Skin epidermis (tissue), 12 donors: ENCODE measurements around the gene TM7SF3.
"Not testable (repeated sequence)": the region's sequence is repeated elsewhere in the genome, so short reads cannot be mapped to it uniquely, and the experiment has no call there.

ENCODE experiments used
- H3K27ac ChIP-seq, 21 experiments: fragments of 200-600 bp; sonication (generic) in 11 of 21; one replicate each; pipeline ENCODE4 v1.5.0; 2020; ENCODE audit warnings: mild to moderate bottlenecking in 3 of 21, inconsistent platforms in 2 of 21, moderate library complexity in 2 of 21
- H3K4me3 ChIP-seq, 7 experiments: fragments of 200-600 bp; sonication (generic) in 2 of 7; one replicate each; pipeline ENCODE4 v1.5.0; 2020; ENCODE audit warnings: inconsistent platforms in 2 of 7, mild to moderate bottlenecking in 2 of 7, moderate library complexity in 1 of 7

The TM7SF3 gene

GRCh38 chr12:26988703-26989102, 25.5 kb downstream of the TM7SF3 start:
- Histone ChIP-seq H3K4me3 (no peak overlapping the region), H3K27ac (no peak overlapping the region)

DNA sequence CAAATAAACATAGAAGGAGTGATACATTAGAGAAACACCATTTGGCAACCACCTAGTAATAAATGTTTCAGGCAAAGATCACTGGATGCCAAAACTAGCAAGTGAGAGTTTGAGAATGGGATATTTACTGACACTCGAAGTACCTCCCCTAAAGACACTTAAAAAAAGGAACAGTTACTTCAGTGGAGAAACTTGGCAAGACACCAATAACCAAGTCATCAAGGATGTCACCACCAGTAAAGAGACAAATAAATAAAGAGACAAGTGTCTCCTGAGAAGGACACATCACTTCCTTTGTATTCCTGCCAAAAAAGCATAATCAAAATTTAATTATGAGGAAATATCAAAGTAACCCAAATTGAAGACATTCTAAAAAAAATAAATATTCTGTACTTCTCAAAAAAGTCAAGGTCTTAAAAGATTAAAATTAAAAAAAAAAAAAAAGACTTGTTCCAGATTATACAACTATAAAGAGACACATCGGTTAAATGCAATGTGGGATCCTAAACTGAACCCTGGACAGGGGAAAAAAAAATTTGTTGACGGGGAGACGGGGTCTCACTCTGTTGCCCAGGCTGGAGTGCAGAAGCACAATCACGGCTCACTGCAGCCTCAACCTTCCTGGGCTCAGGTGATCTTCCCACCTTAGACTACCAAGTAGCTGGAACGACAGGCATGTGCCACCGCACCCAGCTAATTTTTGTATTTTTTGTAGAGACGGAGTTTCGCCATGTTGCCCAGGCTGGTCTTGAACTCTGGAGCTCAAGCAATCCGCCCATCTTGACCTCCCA, 26.4 kb downstream of the TM7SF3 start:
- no peak overlapping the region for H3K4me3 ChIP-seq
- H3K27ac ChIP-seq, result no peak overlapping the region

GRCh38 chr12:26982866-26983265, 31.3 kb downstream of the TM7SF3 start:
- no peak overlapping the region for H3K27ac ChIP-seq

DNA sequence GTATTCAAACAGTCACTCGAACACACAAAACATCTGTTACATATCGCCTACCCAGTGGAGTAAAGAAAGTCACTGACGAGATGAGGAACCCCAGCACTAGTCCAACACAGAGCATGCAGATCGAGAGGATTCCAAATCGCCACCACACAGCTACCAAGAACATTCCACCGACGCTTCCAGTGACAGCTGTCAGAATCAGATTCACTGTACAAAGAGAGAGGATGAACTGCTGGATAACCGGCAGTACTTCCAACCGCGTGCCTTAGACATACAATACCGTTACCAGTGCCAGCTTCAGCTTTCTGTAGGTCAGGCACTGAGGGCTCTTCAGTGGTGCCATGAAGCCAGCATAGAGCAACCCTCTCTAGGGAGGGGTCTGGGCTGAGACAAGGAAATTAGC, 34.5 kb downstream of the TM7SF3 start:
- H3K27ac ChIP-seq, result no peak overlapping the region
- H3K4me3 ChIP-seq, result no peak overlapping the region

More at GRCh38 chr12:26982866-26983265, 31.3 kb downstream of the TM7SF3 start:
- H3K4me3 ChIP-seq, result no peak overlapping the region

- no peak overlapping the region for H3K4me3 ChIP-seq
Measured at GRCh38 chr12:26978801-26979200, 35.4 kb downstream of the TM7SF3 start.

DNA sequence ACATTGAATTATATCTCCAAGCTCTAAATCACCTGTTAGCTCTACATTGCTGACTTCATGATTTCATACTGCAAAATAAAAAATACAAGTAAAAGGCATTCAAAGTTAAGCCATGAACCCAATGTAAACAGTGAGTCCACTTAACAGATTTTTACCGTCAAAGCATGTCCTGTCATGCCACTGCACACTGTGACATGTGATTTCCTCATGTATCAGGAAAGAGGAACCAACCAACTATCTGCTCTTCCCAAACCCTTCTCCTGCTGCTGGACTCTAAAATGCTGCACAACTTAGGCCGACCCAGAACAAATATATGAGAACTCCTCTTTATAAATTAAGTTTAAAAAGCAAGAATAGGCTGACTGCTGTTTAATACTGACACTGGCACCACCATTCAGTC, 37.5 kb downstream of the TM7SF3 start:
- no peak overlapping the region for H3K4me3 ChIP-seq
- peak overlapping the region in 1 of 21 experiments; percentile 18 for H3K27ac ChIP-seq

More at GRCh38 chr12:26978801-26979200, 35.4 kb downstream of the TM7SF3 start:
- no peak overlapping the region for H3K27ac ChIP-seq

DNA sequence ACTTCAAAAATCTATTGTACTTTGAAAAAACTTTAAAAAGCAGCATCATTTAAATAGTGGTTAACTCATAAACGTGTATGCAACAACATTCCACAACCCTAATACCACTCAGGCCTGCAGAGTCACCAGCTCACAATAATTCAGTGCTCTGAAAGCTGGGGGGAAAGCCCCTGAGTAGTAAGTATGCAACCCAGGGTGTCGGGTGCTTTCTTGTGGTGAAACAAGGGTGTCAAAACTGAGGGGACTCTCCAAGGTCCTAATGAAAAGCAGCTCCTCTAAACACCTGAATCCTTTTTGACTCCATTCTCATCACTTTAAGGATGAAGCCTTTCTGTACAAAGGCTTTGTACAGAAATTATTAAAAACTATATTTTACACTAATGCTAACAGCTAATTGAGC, 42.2 kb downstream of the TM7SF3 start:
- H3K27ac ChIP-seq, result no peak overlapping the region
- no peak overlapping the region for H3K4me3 ChIP-seq

DNA sequence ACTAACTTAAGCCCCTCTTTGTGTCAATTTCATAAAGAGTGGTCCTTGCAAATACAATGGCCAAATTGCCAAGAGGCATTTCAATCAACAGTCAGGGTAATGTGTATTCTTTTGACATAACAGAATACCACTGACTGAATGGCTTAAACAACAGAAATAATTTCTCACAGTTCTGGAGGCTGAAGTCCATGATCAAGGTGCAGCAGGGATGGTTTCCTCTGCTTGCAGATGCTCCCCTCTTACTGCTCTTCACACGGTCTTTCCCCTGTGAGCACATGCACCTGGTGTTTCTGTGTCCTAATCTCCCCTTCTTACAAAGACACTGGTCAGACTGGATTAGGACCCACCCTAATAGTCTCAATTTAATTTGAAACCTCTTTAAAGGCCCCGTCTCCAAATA, 44.0 kb downstream of the TM7SF3 start:
- no peak overlapping the region for H3K4me3 ChIP-seq
- H3K27ac ChIP-seq, result no peak overlapping the region

DNA sequence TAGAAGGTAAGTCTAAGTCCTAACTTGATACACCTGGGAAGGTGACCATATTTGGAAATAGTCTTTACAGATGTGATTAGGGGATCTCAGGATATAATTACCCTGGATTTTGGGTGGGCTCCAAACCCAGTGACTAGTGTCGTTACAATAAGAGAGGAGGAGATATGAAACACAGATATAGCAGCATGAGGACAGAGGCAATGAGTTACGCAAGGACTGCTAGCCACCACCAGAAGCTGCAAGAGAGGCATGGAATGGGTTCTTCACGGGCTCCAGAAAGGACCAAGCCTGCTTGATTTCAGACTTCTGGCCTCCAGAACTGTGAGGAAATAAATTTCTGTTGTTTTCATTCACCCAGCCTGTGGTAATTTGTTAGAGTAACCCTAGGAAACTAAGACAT, 47.3 kb downstream of the TM7SF3 start:
- no peak overlapping the region for H3K27ac ChIP-seq
- no peak overlapping the region for H3K4me3 ChIP-seq

- H3K27ac ChIP-seq, result no peak overlapping the region
- no peak overlapping the region for H3K4me3 ChIP-seq
Measured at GRCh38 chr12:26963413-26963812, 50.8 kb downstream of the TM7SF3 start.

- H3K27ac ChIP-seq, result no peak overlapping the region
- no peak overlapping the region for H3K4me3 ChIP-seq
Measured at GRCh38 chr12:26961803-26962202, 52.4 kb downstream of the TM7SF3 start.

DNA sequence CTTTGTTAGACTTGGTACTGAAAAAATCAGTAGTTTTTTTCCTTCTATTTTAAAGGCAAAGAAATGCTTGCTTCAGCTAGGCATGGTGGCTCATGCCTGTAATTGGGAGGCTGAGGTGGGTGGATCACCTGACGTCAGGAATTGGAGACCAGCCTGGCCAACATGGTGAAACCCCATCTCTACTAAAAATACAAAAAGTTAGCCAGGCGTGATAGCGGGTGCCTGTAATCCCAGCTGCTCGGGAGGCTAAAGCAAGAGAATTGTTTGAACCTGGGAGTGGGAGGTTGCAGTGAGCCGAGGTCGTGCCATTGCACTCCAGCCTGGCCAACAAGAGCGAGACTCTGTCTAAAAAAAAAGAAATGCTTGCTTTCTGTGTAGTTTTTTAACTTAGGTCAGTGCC, 52.8 kb downstream of the TM7SF3 start:
- H3K27ac ChIP-seq, H3K4me3 ChIP-seq: not testable (repeated sequence)

- Histone ChIP-seq H3K4me3 (no peak overlapping the region), H3K27ac (no peak overlapping the region)
Measured at GRCh38 chr12:26954027-26954426, 60.2 kb downstream of the TM7SF3 start.

GRCh38 chr12:26953447-26953846, 60.7 kb downstream of the TM7SF3 start:
- H3K27ac ChIP-seq, result no peak overlapping the region

DNA sequence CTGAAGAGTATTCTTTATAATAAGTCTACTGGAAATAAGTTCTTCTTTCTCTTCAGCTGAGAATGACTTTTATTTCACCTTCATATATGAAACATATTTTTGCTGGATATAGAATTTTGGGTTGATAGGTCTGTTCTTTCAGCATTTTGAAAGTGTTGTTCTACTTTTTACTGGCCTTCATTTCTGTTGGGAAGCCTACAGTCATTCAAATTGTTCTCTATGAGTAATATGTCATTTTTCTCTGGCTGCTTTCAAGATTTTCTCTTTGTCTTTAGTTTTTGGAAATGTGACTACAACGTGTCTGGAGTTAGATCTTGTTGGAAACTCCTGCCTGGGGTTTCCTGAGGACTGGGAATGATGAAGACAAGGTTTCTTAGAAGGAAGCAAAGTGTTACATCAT, 65.9 kb downstream of the TM7SF3 start:
- Histone ChIP-seq H3K4me3 (no peak overlapping the region), H3K27ac (no peak overlapping the region)

More at GRCh38 chr12:26953447-26953846, 60.7 kb downstream of the TM7SF3 start:
- H3K4me3 ChIP-seq, result no peak overlapping the region

DNA sequence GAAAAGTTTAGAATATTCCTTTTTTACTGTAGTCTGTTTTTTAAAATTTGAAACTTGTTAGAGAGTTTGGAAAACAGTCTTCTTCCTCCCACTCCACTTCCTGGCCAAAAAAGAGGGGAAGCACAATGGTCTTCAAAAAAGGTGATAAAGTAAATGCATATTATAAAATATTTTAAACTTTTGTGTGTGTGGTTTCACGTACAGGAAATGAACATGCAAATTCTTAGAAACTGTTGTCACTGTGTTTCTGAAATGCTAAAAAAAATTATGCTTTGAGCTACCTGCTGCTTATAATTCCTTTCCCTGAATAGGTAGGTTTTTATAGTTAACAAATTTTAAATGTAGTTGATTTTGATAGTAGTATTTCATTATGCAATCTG, 73.0 kb downstream of the TM7SF3 start:
- peak overlapping the region in 6 of 21 experiments; percentile 13 to 99 (median 38) for H3K27ac ChIP-seq
- peak overlapping the region in 1 of 7 experiments; percentile 2 for H3K4me3 ChIP-seq

DNA sequence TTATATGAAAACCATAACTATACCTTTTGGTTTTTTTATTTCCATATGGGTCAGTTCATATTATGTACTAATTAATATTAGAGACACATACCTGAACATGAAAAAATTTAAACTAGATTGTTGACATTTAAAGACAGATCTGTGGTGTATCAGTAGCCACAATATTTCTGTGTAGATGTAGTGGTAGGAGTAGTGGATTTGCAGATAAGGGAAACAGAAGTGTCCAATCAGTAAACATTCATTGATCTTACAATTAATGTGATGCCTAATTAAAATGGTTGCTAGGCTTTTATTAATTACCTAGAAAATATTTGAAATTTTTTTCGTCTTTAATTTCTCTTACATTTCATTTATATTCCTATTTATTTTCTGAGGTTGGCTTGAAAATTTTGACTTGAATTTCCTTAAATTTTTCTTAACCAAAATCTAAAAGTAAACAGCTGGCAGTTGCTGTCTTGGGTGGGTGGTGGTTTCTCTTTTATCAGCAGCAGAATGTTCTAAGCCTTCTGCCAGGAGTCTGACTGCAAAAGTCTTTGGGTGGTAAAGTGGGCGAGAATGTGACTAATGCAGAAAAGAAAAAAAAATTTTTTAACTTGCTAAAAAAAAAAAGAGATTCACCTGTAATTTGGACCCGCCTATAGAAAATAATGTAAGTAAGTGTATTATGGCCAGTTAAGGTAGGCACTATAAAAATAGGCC, 73.5 kb downstream of the TM7SF3 start:
- peak overlapping the region in 6 of 21 experiments; percentile 11 to 99 (median 22) for H3K27ac ChIP-seq
- peak overlapping the region in 1 of 7 experiments; percentile 2 for H3K4me3 ChIP-seq

DNA sequence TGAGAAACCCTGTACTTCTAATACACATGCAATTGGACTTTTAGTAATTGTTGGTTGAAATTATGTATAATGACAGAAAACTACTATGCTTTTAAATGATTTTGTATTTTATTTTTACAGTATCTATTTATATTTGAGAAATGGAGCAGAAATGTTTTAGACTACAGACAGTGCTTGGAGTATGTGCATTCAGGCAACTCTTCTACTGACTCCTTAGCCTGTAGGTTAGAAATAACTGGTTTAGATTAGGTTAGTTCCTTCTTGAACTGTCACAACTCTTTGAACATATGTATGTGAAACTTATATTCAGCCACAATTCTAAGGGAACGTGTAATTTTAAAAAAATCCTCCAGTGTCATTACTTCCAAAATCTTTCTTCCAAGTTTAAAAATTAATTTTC, 74.2 kb downstream of the TM7SF3 start:
- Histone ChIP-seq H3K4me3 (peak overlapping the region in 6 of 7 experiments; percentile 73 to 94 (median 88)), H3K27ac (peak overlapping the region in 2 of 21 experiments; percentile 99)

GRCh38 chr12:26939192-26939832, 74.9 kb downstream of the TM7SF3 start:
- H3K27ac ChIP-seq, result peak overlapping the region; percentile 63 to 100 (median 98)

GRCh38 chr12:26938701-26939062, 75.5 kb downstream of the TM7SF3 start:
- H3K27ac ChIP-seq, result peak overlapping the region; percentile 63 to 100 (median 98)
- peak overlapping the region; percentile 73 to 94 (median 85) for H3K4me3 ChIP-seq

More at GRCh38 chr12:26939192-26939832, 74.9 kb downstream of the TM7SF3 start:
- H3K4me3 ChIP-seq, result peak overlapping the region; percentile 73 to 94 (median 85)
